ENCODE measurements around the gene LAMTOR4. TPM values are rescaled to one million over a fixed set of nuclear protein-coding genes. Genes with fewer than 3 reads are reported as not detected.

The LAMTOR4 gene
- total RNA-seq, 3 donors from 2014 or later (not counting 1 experiment from before 2014, with no cell fraction given) = 148 to 161 (median 156) TPM

DNA sequence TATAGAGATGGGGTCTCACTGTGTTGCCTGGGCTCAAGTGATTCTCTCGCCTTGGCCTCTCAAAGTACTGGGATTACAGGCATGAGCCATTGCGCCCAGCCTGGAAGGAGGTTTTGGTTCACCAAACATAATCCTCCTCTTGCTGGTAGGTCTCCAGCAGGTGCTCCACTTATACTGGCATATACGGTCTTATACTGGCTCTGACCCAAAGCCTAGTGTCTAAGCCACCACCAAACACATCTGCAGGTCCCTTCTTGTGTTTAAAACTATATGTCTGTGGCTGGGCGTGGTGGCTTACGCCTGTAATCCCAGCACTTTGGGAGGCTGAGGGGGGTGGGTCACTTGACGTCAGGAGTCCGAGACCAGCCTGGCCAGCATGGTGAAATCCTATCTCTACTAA lies 16.6 kb upstream of the LAMTOR4 start:
- Histone ChIP-seq H3K36me3 (ENCODE audit: control insufficient read depth, insufficient read depth, low read length) (no peaks in the 10 kb centered on the region), H3K4me3 (ENCODE audit: low read length) (no peak overlapping the region), H3K9me3 (ENCODE audit: control insufficient read depth, insufficient read depth, low read length) (no peaks in the 10 kb centered on the region), H3K27me3 (ENCODE audit: control insufficient read depth, insufficient read depth, low read length) (no peaks in the 10 kb centered on the region), H3K4me1 (ENCODE audit: control insufficient read depth, insufficient read depth, low read length) (peaks cover 13% of the 10 kb centered on the region), H3K27ac (ENCODE audit: low read length) (no peak overlapping the region)
- Mint-ChIP-seq H3K36me3 (no peaks in the 10 kb centered on the region), H3K27ac (no peak overlapping the region), H3K27me3 (ENCODE audit: low read depth in 2 of 2) (peaks cover 0 to 7% of the 10 kb centered on the region in 2 donors), H3K4me3 (no peak overlapping the region), H3K9me3 (no peaks in the 10 kb centered on the region), H3K4me1 (peaks cover 9 to 20% of the 10 kb centered on the region in 2 donors)
- TF ChIP-seq, protein P1, sequence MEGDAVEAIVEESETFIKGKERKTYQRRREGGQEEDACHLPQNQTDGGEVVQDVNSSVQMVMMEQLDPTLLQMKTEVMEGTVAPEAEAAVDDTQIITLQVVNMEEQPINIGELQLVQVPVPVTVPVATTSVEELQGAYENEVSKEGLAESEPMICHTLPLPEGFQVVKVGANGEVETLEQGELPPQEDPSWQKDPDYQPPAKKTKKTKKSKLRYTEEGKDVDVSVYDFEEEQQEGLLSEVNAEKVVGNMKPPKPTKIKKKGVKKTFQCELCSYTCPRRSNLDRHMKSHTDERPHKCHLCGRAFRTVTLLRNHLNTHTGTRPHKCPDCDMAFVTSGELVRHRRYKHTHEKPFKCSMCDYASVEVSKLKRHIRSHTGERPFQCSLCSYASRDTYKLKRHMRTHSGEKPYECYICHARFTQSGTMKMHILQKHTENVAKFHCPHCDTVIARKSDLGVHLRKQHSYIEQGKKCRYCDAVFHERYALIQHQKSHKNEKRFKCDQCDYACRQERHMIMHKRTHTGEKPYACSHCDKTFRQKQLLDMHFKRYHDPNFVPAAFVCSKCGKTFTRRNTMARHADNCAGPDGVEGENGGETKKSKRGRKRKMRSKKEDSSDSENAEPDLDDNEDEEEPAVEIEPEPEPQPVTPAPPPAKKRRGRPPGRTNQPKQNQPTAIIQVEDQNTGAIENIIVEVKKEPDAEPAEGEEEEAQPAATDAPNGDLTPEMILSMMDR (IDR thresholded peaks at IDR 0.05) = no peak
- DNase-seq (no peak), ATAC-seq (no peak)
- 56% methylated on average over 5 of the region's 7 CpGs for WGBS (ENCODE audit: insufficient coverage)
- intact Hi-C loops (cut with micrococcal nuclease) = loop anchor here (2.0 to 5.0 kb wide), 3 partner anchors 85 to 277 kb away; partner anchors contain the start of gene PVRIG

DNA sequence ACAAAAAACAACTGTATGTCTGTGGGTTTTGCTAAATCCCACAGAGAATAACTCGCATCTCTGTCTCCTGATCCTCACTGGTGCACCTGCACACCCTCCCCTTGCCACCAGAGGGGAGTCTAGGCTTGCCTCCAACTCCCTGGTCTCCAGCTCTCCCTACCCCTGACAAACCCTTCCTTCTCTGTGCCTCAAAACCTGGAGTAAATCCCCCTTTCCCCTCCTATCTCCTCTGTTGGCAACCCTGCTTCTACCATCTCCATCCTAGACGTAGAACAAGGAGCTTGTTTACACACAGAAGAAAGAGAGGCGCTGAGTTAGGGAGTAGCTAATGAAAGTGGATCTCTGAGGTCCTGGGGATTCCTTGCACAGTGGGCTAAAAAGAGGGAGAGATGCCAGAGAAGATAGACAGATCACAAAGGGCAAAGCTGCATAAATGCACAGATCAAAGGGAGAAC lies 16.0 kb upstream of the LAMTOR4 start:
- Mint-ChIP-seq H3K9me3 (no peaks in the 10 kb centered on the region), H3K4me1 (peaks cover 9 to 20% of the 10 kb centered on the region in 2 donors), H3K4me3 (no peak overlapping the region), H3K27ac (no peak overlapping the region), H3K36me3 (no peaks in the 10 kb centered on the region), H3K27me3 (ENCODE audit: low read depth in 2 of 2) (peaks cover 0 to 7% of the 10 kb centered on the region in 2 donors)
- no peak overlapping the region for H3K27ac ChIP-seq (ENCODE audit: low read length)
- intact Hi-C loops (cut with micrococcal nuclease) = loop anchor here (2.0 to 5.0 kb wide), 3 partner anchors 85 to 276 kb away; partner anchors contain the start of gene PVRIG
- peaks cover 12% of the 10 kb centered on the region for H3K4me1 ChIP-seq (ENCODE audit: control insufficient read depth, insufficient read depth, low read length)
- no peaks in the 10 kb centered on the region for H3K36me3 ChIP-seq (ENCODE audit: control insufficient read depth, insufficient read depth, low read length)
- H3K27me3 ChIP-seq (ENCODE audit: control insufficient read depth, insufficient read depth, low read length) = no peaks in the 10 kb centered on the region
- ATAC-seq = peak; percentile 81 to 84 (median 83)
- peak; percentile 44 to 84 for DNase-seq
- no peak overlapping the region for H3K4me3 ChIP-seq (ENCODE audit: low read length)
- no peaks in the 10 kb centered on the region for H3K9me3 ChIP-seq (ENCODE audit: control insufficient read depth, insufficient read depth, low read length)
- TF ChIP-seq, protein P1 (IDR thresholded peaks at IDR 0.05) = peak; percentile 79
- WGBS (ENCODE audit: insufficient coverage) = 29% methylated on average over 3 of the region's 3 CpGs

DNA sequence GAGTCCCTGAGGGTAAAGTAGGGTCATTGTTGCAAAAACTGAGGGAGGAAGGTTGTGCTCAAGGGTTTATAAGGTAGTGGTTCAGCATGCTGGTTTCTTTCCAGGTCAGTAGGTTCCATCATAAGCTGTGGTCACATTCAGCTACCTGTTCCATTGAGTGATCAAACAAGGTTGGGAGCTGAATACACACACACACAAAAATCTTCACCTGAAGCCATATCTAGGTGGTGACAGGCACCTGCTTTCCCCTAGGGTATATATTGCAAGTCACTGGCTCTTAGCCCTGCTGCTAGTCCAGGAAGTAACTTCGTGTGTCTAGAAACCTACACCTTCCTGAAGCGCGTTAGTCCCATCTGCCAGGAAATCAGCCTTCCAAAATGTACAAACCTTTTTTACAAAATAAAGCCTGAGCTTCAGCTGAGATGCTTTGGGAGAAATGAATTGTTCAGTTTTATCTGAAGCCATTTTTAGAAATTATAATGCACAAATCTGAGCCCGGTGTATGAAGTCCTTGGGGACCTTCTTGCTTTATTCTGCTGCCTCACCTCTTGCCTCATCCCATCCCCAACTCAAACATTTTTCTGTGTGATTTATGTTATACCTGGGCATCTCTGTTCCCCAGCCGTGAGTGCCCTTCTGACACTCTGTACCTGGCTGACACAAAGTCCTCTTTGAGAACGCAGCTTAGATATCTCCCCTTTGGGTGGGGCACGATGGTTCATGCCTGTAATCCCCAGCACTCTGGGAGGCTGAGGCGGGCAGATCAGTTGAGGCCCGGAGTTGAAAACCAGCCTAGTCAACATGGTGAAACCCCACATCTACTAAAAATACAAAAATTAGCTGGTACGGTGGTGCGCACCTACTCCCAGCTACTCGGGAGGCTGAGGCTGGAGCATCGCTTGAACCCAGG lies 10.6 kb upstream of the LAMTOR4 start:
- H3K27me3 ChIP-seq (ENCODE audit: control insufficient read depth, insufficient read depth, low read length) = no peaks in the 10 kb centered on the region
- ATAC-seq (no peak), DNase-seq (peak in 1 of 2 donors; percentile 33)
- H3K36me3 Mint-ChIP-seq = no peaks in the 10 kb centered on the region
- TF ChIP-seq, protein P1 (IDR thresholded peaks at IDR 0.05) = no peak
- H3K36me3 ChIP-seq (ENCODE audit: control insufficient read depth, insufficient read depth, low read length) = no peaks in the 10 kb centered on the region
- no peaks in the 10 kb centered on the region for H3K9me3 ChIP-seq (ENCODE audit: control insufficient read depth, insufficient read depth, low read length)
- intact Hi-C loops (cut with micrococcal nuclease) = no loop called here
- H3K4me1 ChIP-seq (ENCODE audit: control insufficient read depth, insufficient read depth, low read length) = no peaks in the 10 kb centered on the region
- H3K27ac Mint-ChIP-seq = no peak overlapping the region
- 74% methylated on average over 12 of the region's 13 CpGs for WGBS (ENCODE audit: insufficient coverage)
- peaks cover 0 to 9% of the 10 kb centered on the region in 2 donors for H3K27me3 Mint-ChIP-seq (ENCODE audit: low read depth in 2 of 2)
- H3K9me3 Mint-ChIP-seq = no peaks in the 10 kb centered on the region
- H3K4me3 Mint-ChIP-seq = no peak overlapping the region
- H3K27ac ChIP-seq (ENCODE audit: low read length) = no peak overlapping the region
- no peak overlapping the region for H3K4me3 ChIP-seq (ENCODE audit: low read length)
- no peaks in the 10 kb centered on the region for H3K4me1 Mint-ChIP-seq
